HG02852 (cell line): ENCODE measurements around the gene ANO2.

ENCODE experiments used
- ATAC-seq: cut with Tn5 transposase; IDR thresholded peaks from one replicate; pipeline ENCODE4 v1.9.1; 2021; ENCODE audit warnings: mild to moderate bottlenecking, moderate library complexity; ENCODE audit not compliant: unreplicated experiment

Gene ANO2

DNA sequence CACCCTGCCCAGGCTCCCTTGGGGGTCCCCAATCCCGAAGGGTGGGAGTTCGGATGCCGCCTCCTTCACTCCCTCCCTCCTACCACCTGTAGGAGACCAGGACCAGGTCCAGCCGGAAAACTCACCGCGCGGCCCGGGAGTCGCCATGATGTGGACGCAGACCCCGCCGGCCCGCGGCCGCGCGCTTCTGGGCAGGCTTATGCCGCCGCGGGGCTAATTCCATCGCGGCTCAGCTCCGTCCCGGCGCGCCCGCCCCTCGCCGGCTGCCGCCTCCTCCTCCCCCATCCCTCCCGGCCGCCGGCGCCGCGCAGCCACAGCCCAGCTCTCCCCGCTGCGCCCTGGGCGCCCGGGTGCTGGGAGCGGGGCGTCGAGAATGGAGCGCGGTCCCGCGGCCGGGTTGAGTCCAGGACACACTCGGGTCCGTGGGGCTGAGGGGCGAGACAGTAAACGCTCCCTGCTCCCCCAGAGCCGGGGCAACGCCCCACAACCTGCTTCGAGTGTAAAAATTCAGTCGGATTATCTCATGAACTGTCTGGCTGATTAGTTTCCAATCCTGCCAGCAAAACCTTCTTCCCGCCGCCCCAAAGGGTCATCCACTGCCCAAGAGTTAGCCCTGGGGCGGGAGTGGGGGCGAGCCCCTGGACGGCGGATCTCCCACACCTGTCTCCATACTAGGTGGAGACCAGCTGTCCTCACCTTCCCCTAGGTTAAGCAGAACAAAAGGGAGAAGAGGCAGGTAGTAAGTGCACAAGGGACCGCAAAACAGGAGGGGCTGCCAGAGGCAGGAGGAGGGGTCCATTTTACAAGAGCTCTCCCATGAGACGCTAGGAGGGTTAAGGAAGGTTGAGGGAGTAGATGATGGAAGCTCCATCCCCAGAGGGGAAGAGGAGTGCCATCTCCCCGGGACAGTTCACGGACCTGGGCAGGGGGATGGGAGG, at the start of gene ANO2:
ANO2 (minus strand) TSS at position 189 of the 938 bp plus-strand sequence; CDS start at position 147, 42 bp downstream.
- no peak for ATAC-seq

DNA sequence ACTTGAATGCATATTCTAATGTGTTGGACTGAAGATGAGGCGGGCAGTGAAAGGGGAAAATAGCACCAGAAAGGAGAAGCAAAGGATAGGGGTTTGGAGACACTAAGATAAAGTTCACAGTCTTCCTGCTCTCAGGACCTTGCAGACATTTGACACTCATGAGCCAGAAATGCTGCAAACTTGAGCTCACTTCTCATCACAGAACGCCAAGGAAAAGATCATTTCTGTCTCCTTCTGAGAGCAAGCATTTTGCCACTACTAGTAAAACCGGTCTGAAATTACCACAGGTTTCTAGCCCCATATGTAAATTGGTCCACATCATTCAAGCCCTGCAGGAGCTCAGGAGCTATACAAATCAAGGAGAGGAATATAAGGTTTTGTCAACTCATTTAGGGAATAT, 44.6 kb upstream of the ANO2 start:
- no peak for ATAC-seq

DNA sequence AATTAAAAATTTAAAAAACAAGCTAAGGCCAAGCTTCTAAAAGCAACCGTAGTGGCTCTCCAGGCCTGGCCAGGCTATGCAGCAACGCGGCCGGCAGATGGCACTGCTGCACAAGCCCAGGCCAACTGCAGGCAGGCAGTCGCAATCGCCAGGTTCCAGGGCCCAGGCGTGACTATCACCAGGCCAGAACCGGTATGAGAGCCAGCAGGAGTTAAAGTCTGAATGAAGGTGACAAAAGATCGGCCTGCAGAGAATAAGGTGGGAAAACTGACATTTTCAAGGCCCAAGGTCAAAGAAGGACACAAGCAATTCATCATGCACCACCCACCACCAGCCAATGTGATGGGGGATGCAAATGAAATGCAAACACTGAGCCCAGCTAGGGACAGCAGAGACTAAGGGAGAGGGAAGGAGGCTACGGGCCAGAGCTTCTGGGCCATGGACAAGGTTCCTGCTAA, 43.6 kb upstream of the ANO2 start:
- peak; percentile 59 for ATAC-seq

DNA sequence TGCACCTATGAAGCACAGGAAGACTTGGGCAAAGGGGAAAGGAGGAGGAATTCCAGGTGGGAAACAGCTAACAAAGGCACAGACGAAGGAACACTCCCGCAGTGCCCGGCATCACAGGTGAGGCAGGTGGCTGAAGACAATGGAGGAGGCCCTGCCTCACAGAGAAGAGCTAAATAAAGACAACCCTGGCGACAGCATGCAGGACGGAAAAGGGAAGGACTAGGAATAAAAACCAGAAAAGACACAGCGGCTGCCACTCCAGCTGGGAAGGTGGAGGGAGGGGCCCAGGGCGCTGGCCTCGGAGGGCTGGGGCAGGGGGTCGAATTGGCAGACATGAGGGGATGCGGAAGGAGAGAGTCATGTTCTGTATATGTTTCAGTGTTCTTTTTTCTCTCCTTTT, 43.0 kb upstream of the ANO2 start:
- no peak for ATAC-seq

DNA sequence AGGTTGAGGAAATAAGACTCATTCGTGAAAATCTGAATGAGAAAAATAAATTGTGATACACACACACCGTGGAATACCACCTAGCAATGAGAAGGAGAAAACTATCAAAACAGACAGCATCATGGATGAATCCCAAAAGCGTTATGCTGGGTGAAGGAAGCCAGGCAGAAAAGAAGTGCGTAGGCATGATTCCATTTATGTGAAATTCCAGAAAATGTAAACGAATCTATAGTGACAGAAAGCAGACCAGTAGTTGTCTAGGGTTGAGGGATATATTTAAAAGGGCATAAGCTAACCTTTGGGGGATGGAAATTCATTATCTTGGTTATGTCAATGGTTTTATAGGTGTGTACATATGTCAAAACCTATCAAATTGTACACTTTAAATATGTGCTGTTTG, 42.5 kb upstream of the ANO2 start:
- no peak for ATAC-seq

DNA sequence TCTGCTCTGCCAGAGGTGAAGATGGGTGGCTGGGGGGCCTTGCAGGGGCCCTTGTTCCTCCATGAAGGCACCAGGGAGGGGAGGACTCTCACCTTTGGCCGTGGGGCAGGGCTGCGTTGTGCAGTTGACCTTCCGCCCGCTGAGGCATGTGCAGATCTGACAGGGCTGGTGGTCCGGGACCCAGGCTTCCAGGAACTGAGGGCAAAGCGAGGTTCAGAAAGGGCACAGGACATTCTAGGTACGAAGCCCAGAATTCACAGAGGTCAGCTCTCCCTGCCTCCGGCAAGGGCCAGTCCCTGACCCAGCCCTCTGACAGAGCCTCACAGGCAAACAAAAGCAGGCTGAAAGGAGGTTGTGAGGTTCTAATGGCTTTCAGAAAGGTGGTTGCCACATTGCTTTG, 40.4 kb upstream of the ANO2 start:
- ATAC-seq: no peak

DNA sequence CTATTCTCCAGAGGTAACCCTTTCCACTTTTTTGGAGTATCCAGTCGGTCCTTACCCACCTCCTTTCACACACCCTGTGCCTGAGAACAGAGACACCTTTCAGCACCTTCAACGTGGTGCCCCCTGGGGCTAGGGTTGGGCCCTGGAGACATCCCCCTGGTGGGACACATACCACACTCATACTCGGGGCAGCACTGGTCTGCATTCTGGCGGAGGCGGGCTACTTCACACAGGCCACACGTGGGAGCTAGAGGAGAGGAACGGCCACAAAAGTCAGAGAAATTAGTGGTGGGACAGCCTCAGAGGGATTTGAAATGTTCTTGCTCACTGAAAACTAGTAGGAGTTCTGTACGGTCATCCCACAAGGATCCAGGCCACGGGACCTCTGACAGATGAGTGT, 39.8 kb upstream of the ANO2 start:
- no peak for ATAC-seq

DNA sequence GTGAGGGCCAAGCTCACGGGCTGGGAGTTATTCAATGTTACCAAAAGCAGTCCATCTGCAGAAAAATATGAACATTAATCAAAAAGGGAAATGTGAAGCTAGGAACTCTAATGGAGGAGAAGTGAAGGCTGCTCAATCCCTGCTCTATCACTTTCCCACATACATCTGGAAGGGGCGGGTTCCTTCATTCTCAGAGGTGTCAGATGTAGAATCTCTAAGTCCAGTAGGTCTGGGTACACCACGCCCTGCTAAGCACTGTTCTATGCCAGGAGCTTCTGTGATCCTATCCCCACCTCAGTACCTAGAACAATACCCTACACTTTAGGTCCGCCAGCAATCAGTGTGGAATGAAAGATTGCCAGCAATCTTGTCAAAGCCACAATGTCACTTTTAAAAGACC, 37.0 kb upstream of the ANO2 start:
- ATAC-seq: no peak

DNA sequence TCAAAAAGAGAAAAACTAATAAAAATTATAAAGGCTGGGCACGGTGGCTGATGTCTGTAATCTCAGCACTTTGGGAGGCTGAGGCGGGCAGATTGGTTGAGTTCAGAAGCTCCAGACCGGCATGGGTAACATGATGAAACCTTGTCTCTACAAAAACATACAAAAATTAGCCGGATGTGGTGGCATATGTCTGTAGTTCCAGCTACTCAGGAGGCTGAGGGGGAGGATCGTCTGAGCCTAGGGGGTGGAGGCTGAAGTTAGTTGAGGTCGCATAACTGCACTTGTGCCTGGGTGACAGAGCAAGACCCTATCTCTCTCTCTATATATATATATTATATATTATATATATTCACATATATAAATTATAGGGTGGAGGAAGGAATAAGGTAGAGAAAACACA, 32.5 kb upstream of the ANO2 start:
- no peak for ATAC-seq

DNA sequence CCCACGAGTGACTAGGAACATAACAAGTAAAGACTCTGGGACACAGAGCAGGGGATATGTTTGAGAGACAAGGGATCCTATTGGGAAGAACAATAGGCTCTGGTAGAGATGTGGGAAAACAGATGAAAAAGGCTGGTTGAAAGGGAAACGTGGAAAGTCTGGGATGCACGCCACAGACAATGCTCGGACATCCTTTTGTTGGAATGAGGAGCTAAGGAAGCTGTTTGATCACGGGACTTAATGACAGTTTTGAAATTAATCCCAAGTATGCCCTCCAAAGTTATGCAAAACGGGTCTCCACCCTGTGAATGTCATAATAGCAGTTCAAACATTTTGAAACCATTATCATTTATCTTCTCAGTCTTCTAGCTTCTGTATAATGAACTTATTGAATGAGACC, 31.7 kb upstream of the ANO2 start:
- ATAC-seq: no peak

DNA sequence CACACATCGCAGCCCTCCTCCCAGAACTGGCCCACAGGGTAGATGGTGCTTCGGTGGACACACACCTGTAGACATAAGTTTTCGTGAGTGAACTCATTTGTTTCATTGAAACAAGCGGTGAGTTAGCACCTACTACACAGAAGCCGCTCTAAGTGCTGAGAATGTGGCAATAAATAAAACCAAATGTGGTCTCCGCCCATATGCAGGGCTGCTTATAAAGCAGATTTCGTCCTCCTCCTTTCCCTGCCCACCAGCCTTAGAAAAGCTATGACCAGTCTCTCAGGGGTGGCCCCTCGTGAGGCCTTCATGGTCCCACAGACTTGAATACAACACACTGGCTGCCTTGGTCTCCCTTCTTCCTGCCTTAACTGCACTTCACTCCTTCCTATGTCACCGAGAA, 31.1 kb upstream of the ANO2 start:
- ATAC-seq: no peak

DNA sequence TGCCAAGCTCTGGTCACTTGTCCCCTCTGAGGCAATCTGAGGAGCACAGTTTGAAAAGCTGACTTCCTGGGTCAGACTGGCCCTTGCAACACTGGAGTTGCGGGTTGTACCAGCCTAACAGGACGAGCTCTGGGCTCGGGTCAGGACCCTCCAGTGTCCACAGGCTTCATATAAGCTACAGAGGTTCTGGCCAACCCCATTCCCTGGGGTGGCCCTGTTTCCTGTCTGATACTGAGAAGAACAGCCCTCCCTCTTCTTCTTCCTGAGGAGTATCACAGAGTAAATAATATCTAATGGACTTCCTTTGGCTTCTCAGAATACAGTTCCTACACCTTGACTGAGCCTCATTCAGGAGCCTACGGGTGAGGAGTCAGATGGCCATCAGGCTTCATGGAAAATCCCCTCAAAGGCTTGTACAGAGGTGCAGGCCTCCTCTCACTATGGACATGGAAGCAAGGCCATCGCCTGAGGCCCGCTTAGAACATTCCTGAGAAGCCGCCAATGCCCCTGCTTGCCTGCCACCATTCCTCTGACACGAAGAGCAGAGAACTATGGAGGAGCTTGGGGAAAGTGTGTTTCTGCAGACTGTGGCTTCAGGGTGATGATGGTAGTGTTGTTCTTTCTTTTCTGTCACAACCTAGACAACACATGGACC, 28.5 kb upstream of the ANO2 start:
- no peak for ATAC-seq

DNA sequence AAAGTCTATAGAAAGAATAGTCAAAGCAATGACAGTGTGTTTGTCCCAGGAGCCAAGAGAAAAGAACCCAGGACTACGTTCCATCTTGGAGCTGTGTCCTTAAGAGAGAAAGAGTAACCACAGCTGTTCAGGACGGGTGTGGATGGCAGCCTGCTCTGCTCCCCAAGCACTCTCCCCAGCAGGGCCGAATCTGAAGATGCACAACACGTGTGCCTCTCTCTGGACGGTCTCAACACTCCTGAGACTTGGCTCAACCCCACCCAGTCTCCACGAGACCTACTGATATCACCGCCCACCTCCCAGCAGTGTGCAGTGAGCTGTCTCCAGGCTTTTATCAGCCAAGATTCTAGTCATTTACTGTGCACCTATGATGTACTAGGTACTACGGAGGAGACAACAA, 27.3 kb upstream of the ANO2 start:
- ATAC-seq: no peak

DNA sequence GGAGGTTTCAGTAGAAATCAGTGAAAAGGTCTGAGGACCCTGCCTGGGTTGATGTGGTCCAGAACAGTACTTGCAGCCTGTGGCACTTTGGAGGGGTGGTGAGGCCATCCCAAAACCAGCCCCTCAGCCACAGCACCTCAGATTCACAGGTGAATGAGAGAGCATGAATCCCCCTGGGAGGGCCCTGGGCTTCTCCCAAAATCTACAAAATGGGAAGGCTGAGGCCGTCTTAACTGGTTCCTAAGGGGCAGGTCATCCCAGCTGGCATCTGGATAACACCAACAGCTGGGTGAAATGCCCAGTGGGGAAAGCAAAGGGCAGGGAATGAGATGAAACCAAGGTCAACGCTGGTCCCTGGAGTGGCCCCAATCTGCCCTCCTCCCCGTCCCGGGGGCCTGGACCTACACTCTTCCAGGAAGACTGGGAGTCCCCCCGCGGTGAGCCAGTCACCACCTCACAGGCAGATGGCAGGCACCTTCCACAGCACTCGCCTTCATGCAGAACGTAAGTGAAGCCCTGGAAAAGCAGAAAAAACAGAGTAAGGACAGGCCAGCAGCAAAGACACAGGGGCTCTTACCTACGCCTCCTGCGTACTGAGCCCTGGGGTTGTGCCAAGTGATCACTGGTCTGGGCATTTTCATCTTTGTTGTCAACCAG, 26.3 kb upstream of the ANO2 start:
- no peak for ATAC-seq

DNA sequence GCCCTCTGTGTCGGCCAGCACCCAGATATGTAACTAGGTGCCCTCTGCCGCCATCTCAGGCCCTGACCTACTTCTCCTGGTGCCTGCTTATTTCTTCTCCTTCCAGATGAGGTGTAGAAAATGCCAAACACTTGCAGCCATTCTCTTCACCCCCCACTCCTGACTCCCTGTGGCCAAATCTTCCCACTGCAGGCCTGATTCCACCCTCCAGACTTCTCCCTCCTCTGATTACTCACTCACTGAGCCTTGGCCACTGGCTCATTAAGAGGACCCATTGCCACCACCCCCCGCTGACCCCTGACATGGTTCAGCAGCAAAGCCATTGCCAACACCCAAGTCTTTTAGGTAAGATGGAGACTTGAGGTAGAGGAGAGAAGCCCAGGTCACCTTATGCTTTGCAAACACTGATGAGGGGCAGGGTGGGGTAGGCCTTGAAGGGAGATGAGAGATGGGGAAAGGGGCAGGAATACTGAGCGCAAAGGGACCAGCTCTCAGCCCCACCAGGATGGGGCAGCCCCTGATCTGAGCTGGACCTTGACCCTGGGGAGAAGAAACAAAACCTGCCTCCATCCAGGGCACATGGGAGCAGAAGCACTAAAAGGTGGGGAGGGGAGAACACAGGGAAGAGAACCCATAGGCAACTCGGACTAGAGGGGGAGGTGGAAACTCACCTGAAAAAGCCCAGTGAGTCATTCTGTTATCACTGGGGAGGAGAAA, 25.1 kb upstream of the ANO2 start:
- ATAC-seq: no peak

DNA sequence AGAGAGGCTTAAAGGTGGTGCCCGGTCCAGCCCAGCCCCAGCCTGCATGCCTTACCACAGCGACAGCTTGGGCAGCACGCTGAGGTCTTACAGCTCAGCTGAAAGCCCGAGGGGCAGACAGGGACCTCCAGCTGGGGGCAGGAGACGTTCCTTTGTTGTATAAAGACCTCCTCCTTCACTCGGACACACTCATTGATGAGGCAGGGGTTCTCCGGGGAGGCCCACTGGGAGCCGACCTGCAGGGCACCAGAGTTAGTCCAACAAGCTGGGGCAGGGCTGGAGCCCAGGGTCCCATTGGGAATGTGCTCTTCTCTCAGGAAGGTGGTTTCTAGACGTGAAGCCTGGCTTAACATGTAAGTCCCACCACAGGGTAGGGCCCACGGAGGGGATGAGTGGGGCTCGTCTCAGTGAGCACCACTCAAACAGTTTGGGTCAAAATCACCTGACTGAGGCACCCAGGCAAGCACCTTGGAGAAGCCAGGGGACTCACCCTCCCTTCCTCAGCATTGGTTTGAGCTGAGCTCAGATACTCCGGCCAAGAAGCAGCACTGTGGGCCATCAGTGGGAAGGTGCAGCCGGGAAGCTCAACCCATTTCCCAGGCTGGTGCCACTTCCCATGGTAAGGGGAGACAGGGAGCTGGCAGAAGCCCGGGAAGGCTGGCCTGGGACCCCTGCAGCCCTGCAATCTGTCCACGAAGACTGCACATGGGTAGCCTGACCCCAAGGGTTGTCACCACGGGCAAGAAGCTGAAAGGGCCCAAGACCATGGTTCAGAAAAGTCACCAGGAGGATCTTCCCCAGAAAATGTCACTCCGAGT, 24.3 kb upstream of the ANO2 start:
- no peak for ATAC-seq

DNA sequence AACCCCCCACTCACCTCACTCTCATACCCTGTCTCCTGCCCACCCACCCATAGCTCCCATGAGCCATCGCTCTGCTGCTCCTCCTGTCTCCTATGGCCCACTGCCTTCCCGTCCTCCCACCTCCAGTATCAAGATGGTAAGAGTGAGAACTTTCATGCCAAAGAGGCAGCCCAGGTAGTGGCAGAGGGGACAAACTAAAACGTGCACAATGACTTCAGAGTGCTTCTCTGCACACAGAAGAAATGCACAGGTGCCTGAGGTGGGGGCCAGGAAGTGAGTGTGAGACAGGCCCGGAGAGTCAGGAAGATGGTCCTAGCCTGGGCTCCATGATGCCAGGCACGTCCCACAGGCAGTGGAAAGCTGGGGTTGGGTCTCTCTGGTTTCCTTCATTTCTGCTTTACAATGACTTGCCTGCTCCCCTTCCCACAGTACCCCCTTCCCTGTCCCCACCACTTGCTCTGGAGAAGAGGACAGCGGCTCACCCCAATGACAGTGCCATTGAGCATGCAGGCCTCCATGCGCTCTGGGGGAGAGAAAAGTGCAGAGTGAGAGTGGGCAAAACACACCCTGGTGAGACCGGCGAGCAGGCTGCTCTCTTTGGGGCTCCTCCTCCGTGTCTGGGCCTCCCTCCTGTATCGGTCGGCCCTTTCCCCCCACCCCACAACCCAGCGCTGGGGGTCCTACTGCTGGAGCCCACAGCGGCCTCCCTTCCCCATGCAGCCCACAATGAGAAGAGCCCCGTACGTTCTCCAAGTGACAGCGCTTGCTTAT, 22.8 kb upstream of the ANO2 start:
- no peak for ATAC-seq

DNA sequence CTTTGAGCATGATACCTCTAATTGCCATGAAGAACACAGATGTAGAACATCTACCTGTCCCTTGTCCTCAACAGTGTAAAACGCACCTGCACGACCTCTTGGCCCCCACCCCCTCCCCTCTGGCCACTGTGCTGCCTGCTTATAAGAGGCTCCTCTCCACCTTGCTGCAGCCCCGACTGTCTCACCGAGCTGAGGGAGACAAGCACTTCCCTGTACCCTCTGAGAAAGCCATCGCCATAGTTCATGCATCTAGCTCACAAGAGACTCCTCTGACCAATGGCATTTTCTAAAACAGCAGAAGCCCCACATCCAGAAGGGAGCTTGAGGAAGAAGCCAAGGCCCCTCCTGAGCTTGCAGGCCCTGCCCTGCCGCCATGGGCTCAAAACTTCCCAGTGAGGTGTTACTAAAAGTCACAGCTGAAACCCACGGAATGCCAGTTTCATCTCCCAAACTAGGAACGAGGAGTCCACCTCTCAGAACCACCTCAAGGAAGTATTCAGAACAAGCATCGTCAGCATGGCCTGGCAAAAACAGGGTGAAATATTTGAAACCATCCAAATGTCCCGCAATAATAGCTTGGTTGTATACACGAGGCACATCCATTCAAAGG, 21.5 kb upstream of the ANO2 start:
- no peak for ATAC-seq

DNA sequence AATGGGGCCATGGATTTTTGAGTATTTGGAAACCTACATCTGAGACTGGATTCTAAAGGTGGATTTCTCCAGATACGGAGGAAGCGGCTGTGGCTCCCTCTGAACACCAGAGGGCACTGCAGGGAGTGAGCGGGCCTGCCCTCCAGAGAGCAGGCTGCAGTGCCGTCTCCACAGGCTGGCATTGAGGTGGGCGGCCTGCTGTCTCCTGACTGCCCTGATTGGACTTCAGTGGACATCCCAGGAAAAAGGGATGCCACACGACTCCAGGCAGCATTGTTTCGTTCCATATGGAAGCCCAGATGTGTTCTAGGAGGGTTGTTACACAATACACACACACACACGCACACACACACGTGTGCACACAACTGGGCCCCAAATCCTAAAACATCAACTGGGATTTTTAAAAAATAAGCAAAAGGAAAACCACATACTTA, 20.9 kb upstream of the ANO2 start:
- ATAC-seq: no peak
